ENCODE results near the gene UNC5A. TPM values are rescaled to one million over a fixed set of nuclear protein-coding genes. Genes with fewer than 3 reads are reported as not detected.

The UNC5A gene
- total and polyA plus RNA-seq, 10 of the 15 experiments (the other 5 are each of a cell fraction or from before 2014, with no cell fraction given) = not detected

DNA sequence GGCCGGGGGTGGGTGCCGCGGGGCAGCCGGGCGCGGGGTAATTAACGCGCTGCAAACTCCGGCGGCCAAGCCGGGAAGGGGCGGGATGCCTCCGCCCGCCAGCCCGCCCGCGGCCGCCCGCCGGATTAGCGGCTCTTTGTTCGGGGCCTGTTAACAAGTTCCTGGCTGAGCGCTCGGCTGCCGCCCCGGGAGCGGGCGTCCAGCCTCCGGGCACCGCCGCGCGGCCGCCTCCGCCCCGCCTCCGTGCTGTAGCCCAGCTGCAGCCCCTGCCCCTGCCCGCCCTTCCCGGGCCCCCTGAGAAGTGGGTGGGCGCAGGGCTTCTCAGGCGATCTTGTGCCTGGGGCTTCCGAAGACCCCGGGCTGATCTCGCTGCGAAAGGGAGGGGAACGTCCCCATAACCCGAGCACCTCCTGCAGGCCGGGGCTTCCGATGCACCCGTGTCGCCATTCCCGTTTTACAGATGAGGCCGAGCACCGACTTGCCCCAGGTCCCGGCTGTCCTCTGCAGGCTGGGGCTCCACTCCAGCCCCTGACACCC lies 7.5 kb downstream of the UNC5A start:
- no peaks in the 10 kb centered on the region; the same call in 1 of the 2 replicates for H4K20me1 ChIP-seq (ENCODE audit: control insufficient read depth, insufficient read depth)
- ChIA-PET CTCF (no interaction called here), POLR2A (no interaction called here), RAD21 (ENCODE audit: unreplicated experiment) (interaction anchor here (2.0 kb wide), 1 partner anchor 157 kb away, joined by 7 read pairs; no protein-coding TSS in a partner anchor), SMC1A (ENCODE audit: uncharacterized antibody, unreplicated experiment) (interaction anchor here (1.7 kb wide), 1 partner anchor 157 kb away, joined by 6 read pairs; no protein-coding TSS in a partner anchor)
- H3K36me3 ChIP-seq (ENCODE audit: control insufficient read depth in 2 of 2, insufficient read depth in 2 of 2, low read length in 1 of 2) = no peaks in the 10 kb centered on the region
- H3K27ac ChIP-seq (ENCODE audit: control insufficient read depth, insufficient read depth) = no peak overlapping the region
- H3K9ac ChIP-seq (ENCODE audit: control insufficient read depth, insufficient read depth, low read length) = no peak overlapping the region
- peaks cover 0 to 12% of the 10 kb centered on the region in 2 experiments; a peak in 3 of 4 replicates for H3K27me3 ChIP-seq (replicated peaks in 1 of 2; ENCODE audit: control insufficient read depth in 2 of 2, insufficient read depth in 2 of 2, low read length in 1 of 2)
- H3K79me2 ChIP-seq (ENCODE audit: control insufficient read depth, insufficient read depth, low read length) = no peaks in the 10 kb centered on the region
- intact Hi-C loops (cut with micrococcal nuclease; ENCODE audit: unreplicated experiment) = loop anchor here (5.0 to 10.0 kb wide), 2 partner anchors 137 to 294 kb away; no protein-coding TSS in a partner anchor
- H3K4me3 ChIP-seq = no peak overlapping the region
- H2AFZ ChIP-seq (ENCODE audit: control insufficient read depth, low read depth, low read length) = no peak overlapping the region
- H3K4me2 ChIP-seq (ENCODE audit: control insufficient read depth, insufficient read depth) = peak overlapping the region; percentile 22; the same call in 1 of the 2 replicates
- no peak for FAIRE-seq
- ATAC-seq = peak; percentile 36
- DNase-seq (ENCODE audit: low read depth, low spot score) = no peak
- no TSS peak for BruUV-seq (replicated peaks)
- no peaks in the 10 kb centered on the region for H3K4me1 ChIP-seq (ENCODE audit: control insufficient read depth, insufficient read depth, low read length)
- 3% methylated on average over 20 of the region's 55 CpGs for WGBS (ENCODE audit: insufficient coverage, insufficient replicate concordance, low lambda C conversion rate, missing lambda C conversion rate)
- H3K9me3 ChIP-seq (replicated peaks; ENCODE audit: control insufficient read depth, insufficient read depth, low read length) = no peaks in the 10 kb centered on the region
- in situ Hi-C loops (cut with MboI) = no loop called here
- TF ChIP-seq ELK1 (IDR thresholded peaks at IDR 0.05; ENCODE audit: low read depth, low read length) (no peak), PAX8 (IDR thresholded peaks at IDR 0.05) (no peak), MXI1 (IDR thresholded peaks at IDR 0.05; ENCODE audit: low read depth, low read length) (no peak), CTCF (IDR thresholded peaks at IDR 0.05 in 2 of 3, conservative IDR thresholded peaks at IDR 0.05 in 1 of 3; ENCODE audit: control insufficient read depth in 2 of 3, extremely low read depth in 1 of 3, insufficient read depth in 1 of 3, low read depth in 3 of 3, low read length in 3 of 3) (peak; percentile 16 to 29 (median 18); a peak in 2 of 6 replicates), E2F8 (IDR thresholded peaks at IDR 0.05; ENCODE audit: low read depth, partially characterized antibody) (no peak), YY1 (IDR thresholded peaks at IDR 0.05; ENCODE audit: low read depth, low read length) (0 out of 2 replicates have a peak, but pooled peaks have one; percentile 19), NR2C2 (IDR thresholded peaks at IDR 0.05; ENCODE audit: borderline replicate concordance, control insufficient read depth, insufficient read length, low read depth) (no peak), WRNIP1 (IDR thresholded peaks at IDR 0.05; ENCODE audit: borderline replicate concordance, low read depth, low read length) (no peak), NKRF (conservative IDR thresholded peaks at IDR 0.05) (no peak)
- TF ChIP-seq, protein P1, sequence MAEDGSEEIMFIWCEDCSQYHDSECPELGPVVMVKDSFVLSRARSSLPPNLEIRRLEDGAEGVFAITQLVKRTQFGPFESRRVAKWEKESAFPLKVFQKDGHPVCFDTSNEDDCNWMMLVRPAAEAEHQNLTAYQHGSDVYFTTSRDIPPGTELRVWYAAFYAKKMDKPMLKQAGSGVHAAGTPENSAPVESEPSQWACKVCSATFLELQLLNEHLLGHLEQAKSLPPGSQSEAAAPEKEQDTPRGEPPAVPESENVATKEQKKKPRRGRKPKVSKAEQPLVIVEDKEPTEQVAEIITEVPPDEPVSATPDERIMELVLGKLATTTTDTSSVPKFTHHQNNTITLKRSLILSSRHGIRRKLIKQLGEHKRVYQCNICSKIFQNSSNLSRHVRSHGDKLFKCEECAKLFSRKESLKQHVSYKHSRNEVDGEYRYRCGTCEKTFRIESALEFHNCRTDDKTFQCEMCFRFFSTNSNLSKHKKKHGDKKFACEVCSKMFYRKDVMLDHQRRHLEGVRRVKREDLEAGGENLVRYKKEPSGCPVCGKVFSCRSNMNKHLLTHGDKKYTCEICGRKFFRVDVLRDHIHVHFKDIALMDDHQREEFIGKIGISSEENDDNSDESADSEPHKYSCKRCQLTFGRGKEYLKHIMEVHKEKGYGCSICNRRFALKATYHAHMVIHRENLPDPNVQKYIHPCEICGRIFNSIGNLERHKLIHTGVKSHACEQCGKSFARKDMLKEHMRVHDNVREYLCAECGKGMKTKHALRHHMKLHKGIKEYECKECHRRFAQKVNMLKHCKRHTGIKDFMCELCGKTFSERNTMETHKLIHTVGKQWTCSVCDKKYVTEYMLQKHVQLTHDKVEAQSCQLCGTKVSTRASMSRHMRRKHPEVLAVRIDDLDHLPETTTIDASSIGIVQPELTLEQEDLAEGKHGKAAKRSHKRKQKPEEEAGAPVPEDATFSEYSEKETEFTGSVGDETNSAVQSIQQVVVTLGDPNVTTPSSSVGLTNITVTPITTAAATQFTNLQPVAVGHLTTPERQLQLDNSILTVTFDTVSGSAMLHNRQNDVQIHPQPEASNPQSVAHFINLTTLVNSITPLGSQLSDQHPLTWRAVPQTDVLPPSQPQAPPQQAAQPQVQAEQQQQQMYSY (CRISPR knock-in tag; IDR thresholded peaks at IDR 0.05) = no peak

Measured in GM12878 (cell line).